Colonic mucosa (tissue), 4 donors: ENCODE data around the gene NPTX2. TPM values are rescaled to one million over a fixed set of nuclear protein-coding genes. Genes with fewer than 3 reads are reported as not detected.

Experiments
- DNase-seq: peaks from one replicate; pipeline ENCODE4 v3.0.0-alpha.2; 2020
- H3K27ac ChIP-seq: fragments of 200-600 bp; one replicate; pipeline ENCODE4 v1.8.0; 2021
- H3K27me3 ChIP-seq: fragments of 200-600 bp; one replicate; pipeline ENCODE4 v1.8.0; 2021
- H3K36me3 ChIP-seq: fragments of 200-600 bp; one replicate; pipeline ENCODE4 v1.8.0; 2021
- H3K4me1 ChIP-seq: fragments of 200-600 bp; one replicate; pipeline ENCODE4 v1.8.0; 2021; ENCODE audit warnings: mild to moderate bottlenecking
- H3K4me3 ChIP-seq: fragments of 200-600 bp; one replicate; pipeline ENCODE4 v1.8.0; 2021
- H3K9ac ChIP-seq, 2 donors: one replicate each; pipeline ENCODE4 v1.7.0; 2013; ENCODE audit warnings: control low read depth in 2 of 2, low read depth in 2 of 2, low read length in 2 of 2
- H3K9me3 ChIP-seq: fragments of 200-600 bp; one replicate; pipeline ENCODE4 v1.8.0; 2021
- CTCF ChIP-seq: fragments of 200-600 bp; IDR thresholded peaks from one replicate; pipeline ENCODE4 v1.8.0; 2022; ENCODE audit warnings: antibody characterized with exemption, mild to moderate bottlenecking
- intact Hi-C: fragments of 100-400 bp; cut with DNase I; formaldehyde crosslinking; loops from one replicate; pipeline ENCODE4 v1.14.1; 2022
- total RNA-seq, 2 donors: library from RNA; stranded (reverse); fragmentation: NEBNext Ultra II Directional in 1 of 2; extraction: Animal tissue kit (Norgen Biotek cat#: 25700) in 1 of 2; gene quantifications; one replicate each; pipeline ENCODE4 v1.2.1, GENCODE V29; 2021
- donor health status: healthy.
- donor health status: DM: no; HTN: no; CAD: no.
- donor health status: DM: no; HTN: no; CAD: no.

Gene NPTX2
- total RNA-seq, 2 donors from 2014 or later = 0.89 to 1.6 TPM

GRCh38 chr7:98626460-98627412 is 9.7 kb downstream of the NPTX2 start:
- no peak overlapping the region for H3K4me3 ChIP-seq
- no peak for DNase-seq
- intact Hi-C loops = no loop called here
- H3K27me3 ChIP-seq = no peaks in the 10 kb centered on the region
- H3K36me3 ChIP-seq = no peaks in the 10 kb centered on the region
- H3K27ac ChIP-seq = no peak overlapping the region
- H3K4me1 ChIP-seq = no peaks in the 10 kb centered on the region
- H3K9me3 ChIP-seq = no peaks in the 10 kb centered on the region
- no peak overlapping the region for H3K9ac ChIP-seq
- TF ChIP-seq CTCF = no peak

GRCh38 chr7:98627413-98627790 is 10.3 kb downstream of the NPTX2 start:
- Histone ChIP-seq H3K9ac (no peak overlapping the region), H3K36me3 (no peaks in the 10 kb centered on the region), H3K9me3 (no peaks in the 10 kb centered on the region), H3K4me1 (no peaks in the 10 kb centered on the region), H3K4me3 (no peak overlapping the region), H3K27me3 (no peaks in the 10 kb centered on the region), H3K27ac (no peak overlapping the region)
- no peak for TF ChIP-seq CTCF
- DNase-seq = no peak
- intact Hi-C loops = no loop called here

DNA sequence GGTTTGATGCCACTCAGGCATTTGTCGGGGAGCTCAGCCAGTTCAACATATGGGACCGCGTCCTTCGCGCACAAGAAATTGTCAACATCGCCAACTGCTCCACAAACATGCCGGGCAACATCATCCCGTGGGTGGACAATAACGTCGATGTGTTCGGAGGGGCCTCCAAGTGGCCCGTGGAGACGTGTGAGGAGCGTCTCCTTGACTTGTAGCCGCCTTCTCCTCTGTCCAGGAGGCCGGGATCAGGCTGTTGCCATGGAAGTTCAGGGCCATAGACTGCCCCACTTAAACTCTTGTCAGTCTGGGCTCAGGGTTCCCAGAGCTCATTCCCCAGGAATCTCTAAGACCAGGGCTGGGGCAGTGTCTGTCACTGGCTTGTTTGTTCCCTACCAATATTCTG is 11.3 kb downstream of the NPTX2 start:
- no peak for TF ChIP-seq CTCF
- no peaks in the 10 kb centered on the region for H3K36me3 ChIP-seq
- H3K4me1 ChIP-seq = no peaks in the 10 kb centered on the region
- H3K9ac ChIP-seq = no peak overlapping the region
- intact Hi-C loops = no loop called here
- no peaks in the 10 kb centered on the region for H3K9me3 ChIP-seq
- H3K4me3 ChIP-seq = no peak overlapping the region
- H3K27ac ChIP-seq = no peak overlapping the region
- no peaks in the 10 kb centered on the region for H3K27me3 ChIP-seq
- DNase-seq = no peak

DNA sequence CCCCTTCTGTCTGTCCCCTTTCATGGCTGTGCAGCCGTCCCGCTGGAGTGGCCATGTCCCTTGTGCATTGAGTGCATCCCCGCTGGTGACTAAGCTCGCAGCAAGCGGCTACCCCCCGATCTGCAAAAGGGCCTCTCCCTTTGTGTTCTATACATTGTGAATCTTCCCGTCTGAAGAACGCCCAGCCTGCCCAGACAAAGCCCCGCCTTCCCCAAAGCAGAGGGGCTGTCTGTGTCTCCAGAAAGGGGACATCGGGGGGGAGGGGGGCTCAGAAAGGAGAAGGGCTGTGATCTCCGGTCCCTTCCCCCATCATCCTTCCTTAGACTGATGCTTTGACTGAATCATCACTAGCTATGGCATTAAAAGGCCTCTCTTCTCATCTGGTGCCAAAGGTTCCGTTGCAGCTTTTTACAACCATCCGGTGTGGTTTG is 11.9 kb downstream of the NPTX2 start:
- Histone ChIP-seq H3K27me3 (no peaks in the 10 kb centered on the region), H3K4me3 (no peak overlapping the region), H3K36me3 (no peaks in the 10 kb centered on the region), H3K9ac (no peak overlapping the region), H3K4me1 (no peaks in the 10 kb centered on the region), H3K9me3 (no peaks in the 10 kb centered on the region), H3K27ac (no peak overlapping the region)
- no peak for DNase-seq
- intact Hi-C loops = no loop called here
- TF ChIP-seq CTCF = no peak

GRCh38 chr7:98630149-98630548 is 13.1 kb downstream of the NPTX2 start:
- Histone ChIP-seq H3K9me3 (no peaks in the 10 kb centered on the region), H3K9ac (no peak overlapping the region), H3K27me3 (no peaks in the 10 kb centered on the region), H3K4me3 (no peak overlapping the region), H3K27ac (no peak overlapping the region), H3K4me1 (no peaks in the 10 kb centered on the region), H3K36me3 (no peaks in the 10 kb centered on the region)
- no peak for TF ChIP-seq CTCF
- DNase-seq = no peak
- intact Hi-C loops = no loop called here
